Measurements from ENCODE around the gene UTY. TPM values are rescaled to one million over a fixed set of nuclear protein-coding genes. Genes with fewer than 3 reads are reported as not detected.
A peak's percentile ranks its signal among the peaks of the same experiment; 100 is the strongest.

UTY gene
- total RNA-seq, 2 experiments from 2014 or later, result 35.8 to 36.7 TPM

DNA sequence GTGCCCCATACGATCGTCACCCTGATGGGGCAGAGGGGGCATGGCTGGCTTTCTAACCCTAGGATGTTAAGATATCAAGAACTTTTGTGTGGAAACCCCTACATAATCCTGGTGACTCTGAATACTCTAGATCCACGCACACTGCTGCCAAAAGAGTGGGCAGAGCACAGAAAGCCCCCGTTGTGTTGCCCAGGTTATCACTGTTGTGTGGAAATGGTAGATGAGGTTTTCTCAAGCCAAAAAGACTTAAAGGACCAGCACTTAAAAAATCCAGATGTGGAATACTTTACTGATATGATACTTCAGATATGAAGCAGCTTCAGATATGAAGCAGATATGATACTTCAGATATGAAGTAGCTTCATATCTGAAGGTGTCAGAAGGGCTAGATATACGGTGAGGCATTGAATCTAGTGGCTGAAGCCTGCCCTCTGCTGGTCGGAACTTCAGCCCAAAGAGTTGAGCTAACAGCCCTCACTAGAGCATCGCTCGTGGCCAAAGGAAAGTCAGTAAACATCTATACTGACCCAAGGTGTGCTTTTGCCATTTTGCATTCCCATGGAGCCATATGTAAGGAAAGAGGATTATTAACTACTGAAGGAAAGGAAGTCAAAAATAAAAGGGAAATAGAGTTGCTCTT is 136.4 kb downstream of the UTY start:
- H3K36me3 ChIP-seq (ENCODE audit: insufficient read depth, low read length), result peaks cover 51% of the 10 kb centered on the region
- no peak overlapping the region for H3K4me2 ChIP-seq (ENCODE audit: low read length)
- H3K9me3 ChIP-seq (ENCODE audit: low read length), result no peaks in the 10 kb centered on the region
- H3K4me3 ChIP-seq (ENCODE audit: low read depth, low read length, poor library complexity, severe bottlenecking), result no peak overlapping the region
- no peaks in the 10 kb centered on the region for H4K20me1 ChIP-seq (ENCODE audit: insufficient read depth, low read length)
- no TSS peak for BruUV-seq (replicated peaks)
- CTCF ChIA-PET (ENCODE audit: unreplicated experiment), result no interaction called here
- H3K79me2 ChIP-seq (ENCODE audit: insufficient read depth, low read depth, low read length), result no peaks in the 10 kb centered on the region
- POLR2A ChIA-PET, result interaction anchor here (1.3 kb wide), 1 partner anchor 14 kb away, joined by 4 read pairs; no protein-coding TSS in a partner anchor
- intact Hi-C loops (cut with micrococcal nuclease; ENCODE audit: unreplicated experiment), result no loop called here
- no peaks in the 10 kb centered on the region for H3K9me2 ChIP-seq (ENCODE audit: insufficient read depth, low read length)
- H2AFZ ChIP-seq (ENCODE audit: low read length), result no peak overlapping the region
- no peak overlapping the region for H3K27ac ChIP-seq (ENCODE audit: low read depth, low read length, poor library complexity, severe bottlenecking)
- H3K4me1 ChIP-seq (ENCODE audit: insufficient read depth, low read length, poor library complexity, severe bottlenecking), result no peaks in the 10 kb centered on the region
- peak; percentile 33 for DNase-seq (ENCODE audit: low spot score)
- no peak for TF ChIP-seq EZH2phosphoT487 (IDR thresholded peaks at IDR 0.05; ENCODE audit: borderline replicate concordance, low read depth, low read length)
- TF ChIP-seq, protein P1, sequence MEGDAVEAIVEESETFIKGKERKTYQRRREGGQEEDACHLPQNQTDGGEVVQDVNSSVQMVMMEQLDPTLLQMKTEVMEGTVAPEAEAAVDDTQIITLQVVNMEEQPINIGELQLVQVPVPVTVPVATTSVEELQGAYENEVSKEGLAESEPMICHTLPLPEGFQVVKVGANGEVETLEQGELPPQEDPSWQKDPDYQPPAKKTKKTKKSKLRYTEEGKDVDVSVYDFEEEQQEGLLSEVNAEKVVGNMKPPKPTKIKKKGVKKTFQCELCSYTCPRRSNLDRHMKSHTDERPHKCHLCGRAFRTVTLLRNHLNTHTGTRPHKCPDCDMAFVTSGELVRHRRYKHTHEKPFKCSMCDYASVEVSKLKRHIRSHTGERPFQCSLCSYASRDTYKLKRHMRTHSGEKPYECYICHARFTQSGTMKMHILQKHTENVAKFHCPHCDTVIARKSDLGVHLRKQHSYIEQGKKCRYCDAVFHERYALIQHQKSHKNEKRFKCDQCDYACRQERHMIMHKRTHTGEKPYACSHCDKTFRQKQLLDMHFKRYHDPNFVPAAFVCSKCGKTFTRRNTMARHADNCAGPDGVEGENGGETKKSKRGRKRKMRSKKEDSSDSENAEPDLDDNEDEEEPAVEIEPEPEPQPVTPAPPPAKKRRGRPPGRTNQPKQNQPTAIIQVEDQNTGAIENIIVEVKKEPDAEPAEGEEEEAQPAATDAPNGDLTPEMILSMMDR (conservative IDR thresholded peaks at IDR 0.05; ENCODE audit: low read length), result peak; percentile 73

DNA sequence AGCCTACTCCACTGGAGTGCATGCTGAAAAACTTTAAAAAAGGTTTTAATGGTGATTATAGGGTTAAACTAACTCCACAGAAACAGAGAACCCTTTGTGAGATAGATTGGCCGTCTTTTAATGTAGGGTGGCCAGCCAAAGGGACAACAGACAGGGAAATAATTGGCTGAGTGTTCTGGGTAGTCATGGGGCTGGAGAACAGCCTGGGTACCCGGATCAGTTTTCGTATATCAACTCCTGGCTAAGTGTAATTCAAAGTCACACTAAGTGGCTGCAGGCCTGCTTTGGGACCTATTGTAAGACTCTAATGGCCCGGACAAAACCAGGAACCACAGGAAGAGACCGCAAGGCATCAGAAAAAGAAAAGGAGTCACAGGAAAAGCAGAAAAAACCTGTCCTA is 139.9 kb downstream of the UTY start:
- no TSS peak for BruUV-seq (replicated peaks)
- intact Hi-C loops (cut with micrococcal nuclease; ENCODE audit: unreplicated experiment), result no loop called here
- POLR2A ChIA-PET, result no interaction called here
- Histone ChIP-seq H3K4me2 (ENCODE audit: low read length) (no peak overlapping the region), H3K4me1 (ENCODE audit: insufficient read depth, low read length, poor library complexity, severe bottlenecking) (no peaks in the 10 kb centered on the region), H2AFZ (ENCODE audit: low read length) (no peak overlapping the region), H3K79me2 (ENCODE audit: insufficient read depth, low read depth, low read length) (no peaks in the 10 kb centered on the region), H3K9me2 (ENCODE audit: insufficient read depth, low read length) (no peaks in the 10 kb centered on the region), H3K27ac (ENCODE audit: low read depth, low read length, poor library complexity, severe bottlenecking) (no peak overlapping the region), H3K9me3 (ENCODE audit: low read length) (no peaks in the 10 kb centered on the region), H4K20me1 (ENCODE audit: insufficient read depth, low read length) (no peaks in the 10 kb centered on the region), H3K4me3 (ENCODE audit: low read depth, low read length, poor library complexity, severe bottlenecking) (no peak overlapping the region), H3K36me3 (ENCODE audit: insufficient read depth, low read length) (peaks cover 63% of the 10 kb centered on the region)
- CTCF ChIA-PET (ENCODE audit: unreplicated experiment), result no interaction called here
- no peak for TF ChIP-seq EZH2phosphoT487 (IDR thresholded peaks at IDR 0.05; ENCODE audit: borderline replicate concordance, low read depth, low read length)
- TF ChIP-seq, protein P1 (conservative IDR thresholded peaks at IDR 0.05; ENCODE audit: low read length), result no peak
- DNase-seq (ENCODE audit: low spot score), result no peak

DNA sequence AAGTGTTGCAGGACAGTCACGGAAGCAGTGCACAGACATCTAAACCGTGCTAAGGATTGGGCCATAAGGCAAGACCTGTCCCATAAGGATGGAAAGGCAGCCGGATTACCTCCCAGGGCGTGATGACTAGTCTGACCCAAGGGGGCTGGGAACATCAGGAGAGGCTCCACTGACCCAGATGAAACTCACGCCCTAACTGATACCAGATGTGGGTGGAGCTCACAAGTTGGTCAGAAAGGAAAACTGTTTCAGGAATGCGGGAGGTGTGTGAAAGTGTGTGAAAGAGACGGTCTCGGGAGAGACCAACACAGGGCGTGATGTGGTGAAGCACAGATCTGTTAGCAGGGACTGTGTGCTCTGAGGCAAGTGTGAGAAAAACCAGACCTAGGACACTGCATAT is 140.5 kb downstream of the UTY start:
- Histone ChIP-seq H3K9me2 (ENCODE audit: insufficient read depth, low read length) (no peaks in the 10 kb centered on the region), H3K9me3 (ENCODE audit: low read length) (no peaks in the 10 kb centered on the region), H3K36me3 (ENCODE audit: insufficient read depth, low read length) (peaks cover 67% of the 10 kb centered on the region), H4K20me1 (ENCODE audit: insufficient read depth, low read length) (no peaks in the 10 kb centered on the region), H3K79me2 (ENCODE audit: insufficient read depth, low read depth, low read length) (no peaks in the 10 kb centered on the region), H3K4me3 (ENCODE audit: low read depth, low read length, poor library complexity, severe bottlenecking) (no peak overlapping the region), H3K4me2 (ENCODE audit: low read length) (no peak overlapping the region), H2AFZ (ENCODE audit: low read length) (no peak overlapping the region), H3K27ac (ENCODE audit: low read depth, low read length, poor library complexity, severe bottlenecking) (no peak overlapping the region), H3K4me1 (ENCODE audit: insufficient read depth, low read length, poor library complexity, severe bottlenecking) (no peaks in the 10 kb centered on the region)
- no peak for TF ChIP-seq EZH2phosphoT487 (IDR thresholded peaks at IDR 0.05; ENCODE audit: borderline replicate concordance, low read depth, low read length)
- TF ChIP-seq, protein P1 (conservative IDR thresholded peaks at IDR 0.05; ENCODE audit: low read length), result no peak
- intact Hi-C loops (cut with micrococcal nuclease; ENCODE audit: unreplicated experiment), result no loop called here
- DNase-seq (ENCODE audit: low spot score), result no peak
- BruUV-seq (replicated peaks), result no TSS peak
- POLR2A ChIA-PET, result no interaction called here
- CTCF ChIA-PET (ENCODE audit: unreplicated experiment), result no interaction called here

Measured in OCI-LY7 (cell line).